Kidney tubule cell (primary cell): ENCODE measurements around the gene STX18.
A peak's percentile ranks its signal among the peaks of the same experiment; 100 is the strongest.
"Not testable (repeated sequence)": the region's sequence is repeated elsewhere in the genome, so short reads cannot be mapped to it uniquely, and the experiment has no call there.

ENCODE experiments used
- DNase-seq: peaks from one replicate; pipeline ENCODE4 v3.0.0-alpha.2; 2018; ENCODE audit warnings: low spot score

The STX18 gene

GRCh38 chr4:4541661-4542570 is at the start of gene STX18:
Gene STX18 (minus strand): TSS chr4:4542048. CDS start chr4:4541964, 84 bp downstream.
- peak; percentile 90 for DNase-seq

- DNase-seq = no peak
These were observed 49.2 kb upstream of the STX18 start for GRCh38 chr4:4591071-4591470.

- peak; percentile 6 for DNase-seq
These were observed 48.7 kb upstream of the STX18 start for GRCh38 chr4:4590546-4590945.

GRCh38 chr4:4585012-4585670 is 43.3 kb upstream of the STX18 start:
- DNase-seq = peak; percentile 57

- DNase-seq = no peak
These were observed 41.8 kb upstream of the STX18 start for GRCh38 chr4:4583606-4584005.

- no peak for DNase-seq
These were observed 40.8 kb upstream of the STX18 start for GRCh38 chr4:4582653-4583052.

GRCh38 chr4:4580494-4580893 is 38.6 kb upstream of the STX18 start:
- DNase-seq = no peak

- no peak for DNase-seq
These were observed 37.1 kb upstream of the STX18 start for GRCh38 chr4:4578981-4579380.

- DNase-seq = no peak
These were observed 35.6 kb upstream of the STX18 start for GRCh38 chr4:4577359-4577875.

- peak; percentile 60 for DNase-seq
These were observed 33.7 kb upstream of the STX18 start for GRCh38 chr4:4575284-4576211.

- peak; percentile 72 for DNase-seq
These were observed 32.9 kb upstream of the STX18 start for GRCh38 chr4:4574792-4575191.

- no peak for DNase-seq
These were observed 32.2 kb upstream of the STX18 start for GRCh38 chr4:4574052-4574451.

- DNase-seq = no peak
These were observed 31.0 kb upstream of the STX18 start for GRCh38 chr4:4572821-4573220.

GRCh38 chr4:4569861-4570260 is 28.0 kb upstream of the STX18 start:
- DNase-seq = not testable (repeated sequence)

- no peak for DNase-seq
These were observed 27.1 kb upstream of the STX18 start for GRCh38 chr4:4568806-4569427.

GRCh38 chr4:4566359-4566758 is 24.5 kb upstream of the STX18 start:
- DNase-seq = not testable (repeated sequence)

- DNase-seq = no peak
These were observed 22.7 kb upstream of the STX18 start for GRCh38 chr4:4564522-4564921.

GRCh38 chr4:4560642-4561041 is 18.8 kb upstream of the STX18 start:
- no peak for DNase-seq

GRCh38 chr4:4560136-4560535 is 18.3 kb upstream of the STX18 start:
- no peak for DNase-seq

- peak; percentile 4 for DNase-seq
These were observed 17.7 kb upstream of the STX18 start for GRCh38 chr4:4559596-4559995.

- no peak for DNase-seq
These were observed 17.0 kb upstream of the STX18 start for GRCh38 chr4:4558881-4559280.

- peak; percentile 59 for DNase-seq
These were observed 14.1 kb upstream of the STX18 start for GRCh38 chr4:4555916-4556315.
